GM12892 (cell line): Measurements from ENCODE around the gene PSMG3.

Experiments
- DNase-seq: peaks from one replicate; pipeline ENCODE4 v3.0.0; 2011; ENCODE audit not compliant: insufficient read length
- FAIRE-seq: peaks from 2 replicates; lab custom pipeline; 2011; peaks lifted over from hg19 to GRCh38; lab: Jason Lieb, UNC
- POLR2A ChIP-seq: IDR thresholded peaks from 2 replicates; pipeline ENCODE4 v1.6.1; 2011; ENCODE audit warnings: low read depth, low read length, control low read depth
- POLR2AphosphoS5 ChIP-seq: IDR thresholded peaks from 2 replicates; pipeline ENCODE4 v1.6.1; 2011; ENCODE audit warnings: low read depth, low read length, control low read depth
- TAF1 ChIP-seq: IDR thresholded peaks from 2 replicates; pipeline ENCODE4 v1.6.1; 2011; ENCODE audit warnings: low read depth, mild to moderate bottlenecking, control low read depth, low read length, borderline replicate concordance

Gene PSMG3

GRCh38 chr7:1593904-1594421, 24.1 kb upstream of the PSMG3 start:
- DNase-seq (no peak), FAIRE-seq (no peak)
- TF ChIP-seq TAF1 (no peak), POLR2AphosphoS5 (no peak)

GRCh38 chr7:1593091-1593866, 23.4 kb upstream of the PSMG3 start:
- FAIRE-seq = no peak
- no peak for TF ChIP-seq TAF1
- TF ChIP-seq POLR2AphosphoS5 = no peak
- TF ChIP-seq POLR2A = no peak
- DNase-seq = no peak

- FAIRE-seq (no peak), DNase-seq (no peak)
- TF ChIP-seq POLR2A (no peak), TAF1 (no peak), POLR2AphosphoS5 (no peak)
Observed at GRCh38 chr7:1592299-1592871, 22.6 kb upstream of the PSMG3 start.

- no peak for FAIRE-seq
- no peak for DNase-seq
- TF ChIP-seq POLR2AphosphoS5 (no peak), POLR2A (no peak), TAF1 (no peak)
Observed at GRCh38 chr7:1591876-1592275, 22.0 kb upstream of the PSMG3 start.

- TF ChIP-seq TAF1 (no peak), POLR2A (no peak), POLR2AphosphoS5 (no peak)
- no peak for DNase-seq
- FAIRE-seq = no peak
Observed at GRCh38 chr7:1591396-1591795, 21.6 kb upstream of the PSMG3 start.

- DNase-seq = no peak
Observed at GRCh38 chr7:1590887-1591286, 21.1 kb upstream of the PSMG3 start.

GRCh38 chr7:1590476-1590875, 20.6 kb upstream of the PSMG3 start:
- FAIRE-seq (no peak), DNase-seq (no peak)
- TF ChIP-seq POLR2A = no peak
- TF ChIP-seq POLR2AphosphoS5 = no peak
- TF ChIP-seq TAF1 = no peak

More at GRCh38 chr7:1590887-1591286, 21.1 kb upstream of the PSMG3 start:
- TF ChIP-seq POLR2AphosphoS5 = no peak
- no peak for TF ChIP-seq TAF1
- TF ChIP-seq POLR2A = no peak
- no peak for FAIRE-seq

- FAIRE-seq (no peak), DNase-seq (no peak)
- TF ChIP-seq POLR2A (no peak), TAF1 (no peak), POLR2AphosphoS5 (no peak)
Observed at GRCh38 chr7:1588978-1589377, 19.1 kb upstream of the PSMG3 start.

- DNase-seq (no peak), FAIRE-seq (no peak)
- TF ChIP-seq POLR2AphosphoS5 = no peak
Observed at GRCh38 chr7:1587738-1588137, 17.9 kb upstream of the PSMG3 start.

GRCh38 chr7:1586827-1587705, 17.2 kb upstream of the PSMG3 start:
- DNase-seq (no peak), FAIRE-seq (no peak)

GRCh38 chr7:1586126-1586826, 16.4 kb upstream of the PSMG3 start:
- no peak for FAIRE-seq
- TF ChIP-seq TAF1 (no peak), POLR2AphosphoS5 (no peak), POLR2A (no peak)
- no peak for DNase-seq

More at GRCh38 chr7:1586827-1587705, 17.2 kb upstream of the PSMG3 start:
- TF ChIP-seq POLR2AphosphoS5 = no peak
- TF ChIP-seq TAF1 = no peak
- TF ChIP-seq POLR2A = no peak
